ENCODE results near the gene GOLGA8A.
A peak's percentile ranks its signal among the peaks of the same experiment; 100 is the strongest.
"Not testable (repeated sequence)": the region's sequence is repeated elsewhere in the genome, so short reads cannot be mapped to it uniquely, and the experiment has no call there.

The GOLGA8A gene

GRCh38 chr15:34403899-34404298 is 33.7 kb downstream of the GOLGA8A start:
- DNase-seq, result not testable (repeated sequence)

- DNase-seq, result not testable (repeated sequence)
Observed at GRCh38 chr15:34403160-34403598, 34.4 kb downstream of the GOLGA8A start.

- peak; percentile 14 for DNase-seq
Observed at GRCh38 chr15:34397637-34398259, 39.9 kb downstream of the GOLGA8A start.

- not testable (repeated sequence) for DNase-seq
Observed at GRCh38 chr15:34392981-34393380, 44.6 kb downstream of the GOLGA8A start.

- not testable (repeated sequence) for DNase-seq
Observed at GRCh38 chr15:34389594-34390086, 48.0 kb downstream of the GOLGA8A start.

All from CD4-positive, alpha-beta T cell treated with Interleukin-17A for 1 hour (primary cell).